Skeletal muscle tissue (tissue), 4 donors: ENCODE measurements around the gene F12. TPM values are rescaled to one million over a fixed set of nuclear protein-coding genes. Genes with fewer than 3 reads are reported as not detected.

ENCODE experiments used
- H3K27ac ChIP-seq: one replicate; pipeline ENCODE4 v1.7.0; 2013; ENCODE audit warnings: mild to moderate bottlenecking, low read depth, low read length, inconsistent platforms
- H3K27me3 ChIP-seq, 3 donors: one replicate each; pipeline ENCODE4 v1.7.0; 2013; ENCODE audit warnings: low read length in 3 of 3; ENCODE audit not compliant: control insufficient read depth in 3 of 3, insufficient read depth in 3 of 3
- H3K36me3 ChIP-seq, 3 donors: one replicate each; pipeline ENCODE4 v1.7.0; 2013; ENCODE audit warnings: low read length in 3 of 3; ENCODE audit not compliant: control insufficient read depth in 3 of 3, insufficient read depth in 3 of 3
- H3K4me1 ChIP-seq, 3 donors: one replicate each; pipeline ENCODE4 v1.7.0; 2013; ENCODE audit warnings: low read length in 3 of 3, mild to moderate bottlenecking in 3 of 3; ENCODE audit not compliant: control insufficient read depth in 3 of 3, insufficient read depth in 3 of 3
- H3K4me3 ChIP-seq, 3 donors: one replicate each; pipeline ENCODE4 v1.7.0; 2013; ENCODE audit warnings: low read length in 3 of 3
- H3K9ac ChIP-seq, 3 donors: one replicate each; pipeline ENCODE4 v1.7.0; 2013; ENCODE audit warnings: low read length in 3 of 3, mild to moderate bottlenecking in 3 of 3, moderate library complexity in 2 of 3, low read depth in 1 of 3
- H3K9me3 ChIP-seq, 3 donors: one replicate each; pipeline ENCODE4 v1.7.0; 2013; ENCODE audit warnings: low read length in 3 of 3; ENCODE audit not compliant: control insufficient read depth in 3 of 3
- total RNA-seq: library from RNA; depleted of rRNA; stranded (reverse); fragments of >200 nt; gene quantifications from one replicate; pipeline ENCODE4 v1.2.3, GENCODE V29; 2014
- donor health status: Osteomylitis.

The F12 gene
- total RNA-seq, 1 donor from 2014 or later, result not detected

DNA sequence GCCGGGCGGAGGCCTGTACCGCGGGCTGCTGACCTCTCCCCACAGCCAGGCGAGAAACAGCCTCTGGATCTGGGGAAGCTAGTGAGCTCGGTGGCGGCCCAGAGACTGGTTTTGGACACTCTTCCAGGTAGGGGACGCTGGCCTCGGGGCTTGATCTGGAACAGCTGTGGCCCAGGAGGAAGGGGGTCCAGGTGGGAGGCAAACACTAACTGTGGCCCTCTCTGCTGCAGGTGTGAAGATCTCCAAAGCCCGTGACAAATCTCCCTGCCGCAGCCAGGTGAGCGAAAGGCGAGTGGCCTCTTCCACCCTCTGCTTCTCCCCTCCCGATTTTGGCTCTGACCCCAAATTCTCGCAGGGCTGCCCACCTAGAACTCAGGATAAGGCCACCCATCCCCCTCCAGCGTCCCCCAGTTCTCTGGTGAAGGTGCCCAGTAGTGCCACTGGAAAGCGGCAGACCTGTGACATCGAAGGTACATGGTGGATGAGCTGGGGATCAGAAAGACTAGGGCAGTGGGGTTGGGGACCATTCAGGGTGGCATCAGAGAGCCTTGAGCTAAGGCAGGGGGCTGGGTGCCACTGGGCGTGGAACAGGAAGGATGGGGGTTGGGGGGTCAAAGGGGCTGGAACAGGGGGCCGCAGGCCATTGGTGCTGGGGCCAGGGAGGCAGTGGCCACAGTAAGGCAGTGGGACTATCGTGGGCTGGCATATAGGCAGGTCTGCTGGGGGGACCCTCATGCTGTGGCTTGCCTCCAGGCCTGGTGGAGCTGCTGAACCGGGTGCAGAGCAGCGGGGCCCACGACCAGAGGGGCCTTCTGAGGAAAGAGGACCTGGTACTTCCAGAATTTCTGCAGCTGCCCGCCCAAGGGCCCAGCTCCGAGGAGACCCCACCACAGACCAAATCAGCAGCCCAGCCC, 38.0 kb downstream of the F12 start:
- H3K9ac ChIP-seq, result peak overlapping the region; percentile 50 to 83 (median 68)
- no peaks in the 10 kb centered on the region for H3K27me3 ChIP-seq
- no peak overlapping the region for H3K27ac ChIP-seq
- H3K4me1 ChIP-seq, result peaks cover 47 to 54% (median 51%) of the 10 kb centered on the region in 3 donors
- no peaks in the 10 kb centered on the region for H3K9me3 ChIP-seq
- no peaks in the 10 kb centered on the region for H3K36me3 ChIP-seq
- peak overlapping the region; percentile 65 to 77 (median 69) for H3K4me3 ChIP-seq

DNA sequence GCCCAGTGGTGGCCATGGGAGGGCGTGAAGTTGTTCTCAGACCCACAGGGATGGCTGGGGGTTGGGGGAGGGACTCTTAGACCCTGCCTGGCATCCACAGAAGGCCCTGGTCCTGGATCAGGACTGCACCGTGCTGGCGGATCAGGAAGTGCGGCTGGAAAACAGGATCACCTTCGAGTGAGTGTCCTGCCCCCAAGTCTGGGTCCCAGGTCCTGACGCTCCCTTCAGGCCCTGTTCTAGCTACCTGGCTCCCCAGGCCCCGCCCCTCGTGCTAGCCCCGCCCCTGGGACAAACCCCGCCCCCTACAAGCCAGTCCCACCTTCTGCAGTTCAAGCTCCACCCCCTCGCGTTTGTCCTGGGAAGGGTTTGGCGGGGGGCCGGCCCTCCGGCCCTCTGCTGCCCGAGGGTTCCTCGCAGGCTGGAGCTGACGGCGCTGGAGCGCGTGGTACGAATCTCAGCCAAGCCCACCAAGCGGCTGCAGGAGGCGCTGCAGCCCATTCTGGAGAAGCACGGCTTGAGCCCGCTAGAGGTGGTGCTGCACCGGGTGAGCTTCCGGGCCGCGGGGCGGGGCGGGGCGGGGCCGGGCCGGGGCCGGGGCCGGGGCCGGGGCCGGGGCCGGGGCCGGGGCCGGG, 38.8 kb downstream of the F12 start:
- Histone ChIP-seq H3K9me3 (no peaks in the 10 kb centered on the region), H3K36me3 (no peaks in the 10 kb centered on the region), H3K27ac (peak overlapping the region; percentile 78), H3K4me1 (peaks cover 51 to 58% (median 55%) of the 10 kb centered on the region in 3 donors), H3K4me3 (peak overlapping the region in 2 of 3 donors; percentile 65 to 77), H3K27me3 (no peaks in the 10 kb centered on the region), H3K9ac (peak overlapping the region in 1 of 3 donors; percentile 83)

DNA sequence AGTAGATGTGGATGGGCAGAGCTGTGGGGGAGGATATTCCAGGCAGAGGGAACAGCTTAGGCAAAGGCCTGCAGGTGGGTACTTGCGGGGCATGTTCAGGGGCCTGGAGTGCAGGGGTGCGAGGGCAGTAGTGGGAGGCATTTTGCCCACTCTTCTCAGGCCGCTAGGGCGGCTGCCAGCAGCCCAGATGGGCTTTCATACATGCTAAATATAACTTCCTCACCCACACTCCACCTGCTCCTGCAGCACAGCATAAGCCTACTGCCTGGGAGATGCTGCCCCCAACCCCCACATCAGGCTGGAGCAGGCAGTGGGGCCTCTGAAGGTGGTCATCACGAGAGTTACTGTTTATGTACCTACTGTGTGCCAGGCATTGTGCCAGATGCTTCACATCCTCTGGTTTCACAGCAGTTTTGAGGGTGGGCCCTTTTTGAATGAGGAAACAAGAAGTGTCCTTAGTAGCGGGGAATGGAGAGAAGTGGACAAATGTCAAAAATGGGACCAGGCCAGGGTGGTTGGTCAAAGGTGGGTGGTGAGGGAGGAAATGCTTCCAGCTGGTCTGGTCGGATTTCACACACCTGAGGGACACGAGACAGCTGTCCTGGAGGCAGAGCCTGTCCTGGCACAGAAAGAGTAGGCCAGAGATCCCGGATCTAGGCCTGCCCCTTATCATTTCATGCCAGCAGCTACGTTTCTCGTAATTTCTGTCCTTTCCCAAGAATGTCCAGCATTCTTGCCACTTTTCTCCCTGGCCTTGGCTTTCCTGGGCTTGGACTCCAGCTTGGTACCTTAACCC, 39.5 kb downstream of the F12 start:
- H3K36me3 ChIP-seq, result no peaks in the 10 kb centered on the region
- peak overlapping the region in 2 of 3 donors; percentile 29 to 35 for H3K4me3 ChIP-seq
- no peaks in the 10 kb centered on the region for H3K27me3 ChIP-seq
- H3K9me3 ChIP-seq, result no peaks in the 10 kb centered on the region
- H3K9ac ChIP-seq, result peak overlapping the region in 2 of 3 donors; percentile 66 to 74
- peak overlapping the region; percentile 78 for H3K27ac ChIP-seq
- peaks cover 51 to 58% (median 55%) of the 10 kb centered on the region in 3 donors for H3K4me1 ChIP-seq

DNA sequence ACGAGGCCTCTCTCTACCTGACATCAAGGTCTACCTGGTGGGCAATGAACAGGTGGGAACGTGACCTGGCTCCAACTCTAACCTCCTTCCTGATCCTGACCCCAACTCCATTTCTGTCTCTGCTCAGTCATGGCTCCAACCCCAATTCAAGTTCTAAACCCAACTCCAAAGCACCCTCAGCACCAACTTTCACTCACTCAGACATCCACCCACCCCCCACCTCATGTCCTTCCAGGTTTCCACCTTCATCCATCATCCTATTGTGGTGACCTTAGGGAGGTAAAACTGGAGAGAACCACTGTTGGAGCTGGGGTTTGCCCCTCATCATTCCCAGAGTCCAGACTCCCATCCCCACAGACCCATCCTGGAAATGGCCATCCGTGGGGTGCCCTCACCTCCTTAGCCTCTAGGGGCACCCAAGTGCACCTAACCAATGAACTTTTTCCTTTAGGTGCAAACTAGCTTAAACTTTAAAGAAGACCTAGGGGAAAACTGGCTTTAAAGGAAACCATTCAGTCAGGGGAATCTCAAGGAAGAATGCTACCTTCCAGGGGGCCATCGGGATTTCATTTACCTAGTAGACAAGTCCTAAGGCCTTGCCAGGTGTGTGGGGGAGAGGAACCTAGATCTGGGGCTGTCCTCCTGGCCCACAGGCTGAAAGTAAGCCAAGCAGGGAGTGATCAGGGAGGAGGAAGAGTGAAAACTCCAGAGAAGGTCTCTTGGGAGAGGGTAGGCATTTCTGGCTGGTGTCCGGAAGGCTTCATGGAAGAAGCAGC, 40.3 kb downstream of the F12 start:
- H3K27me3 ChIP-seq, result no peaks in the 10 kb centered on the region
- H3K36me3 ChIP-seq, result no peaks in the 10 kb centered on the region
- H3K4me3 ChIP-seq, result peak overlapping the region in 2 of 3 donors; percentile 22 to 35
- peak overlapping the region; percentile 78 for H3K27ac ChIP-seq
- H3K9me3 ChIP-seq, result no peaks in the 10 kb centered on the region
- peak overlapping the region in 2 of 3 donors; percentile 66 to 74 for H3K9ac ChIP-seq
- H3K4me1 ChIP-seq, result peaks cover 51 to 58% (median 55%) of the 10 kb centered on the region in 3 donors

DNA sequence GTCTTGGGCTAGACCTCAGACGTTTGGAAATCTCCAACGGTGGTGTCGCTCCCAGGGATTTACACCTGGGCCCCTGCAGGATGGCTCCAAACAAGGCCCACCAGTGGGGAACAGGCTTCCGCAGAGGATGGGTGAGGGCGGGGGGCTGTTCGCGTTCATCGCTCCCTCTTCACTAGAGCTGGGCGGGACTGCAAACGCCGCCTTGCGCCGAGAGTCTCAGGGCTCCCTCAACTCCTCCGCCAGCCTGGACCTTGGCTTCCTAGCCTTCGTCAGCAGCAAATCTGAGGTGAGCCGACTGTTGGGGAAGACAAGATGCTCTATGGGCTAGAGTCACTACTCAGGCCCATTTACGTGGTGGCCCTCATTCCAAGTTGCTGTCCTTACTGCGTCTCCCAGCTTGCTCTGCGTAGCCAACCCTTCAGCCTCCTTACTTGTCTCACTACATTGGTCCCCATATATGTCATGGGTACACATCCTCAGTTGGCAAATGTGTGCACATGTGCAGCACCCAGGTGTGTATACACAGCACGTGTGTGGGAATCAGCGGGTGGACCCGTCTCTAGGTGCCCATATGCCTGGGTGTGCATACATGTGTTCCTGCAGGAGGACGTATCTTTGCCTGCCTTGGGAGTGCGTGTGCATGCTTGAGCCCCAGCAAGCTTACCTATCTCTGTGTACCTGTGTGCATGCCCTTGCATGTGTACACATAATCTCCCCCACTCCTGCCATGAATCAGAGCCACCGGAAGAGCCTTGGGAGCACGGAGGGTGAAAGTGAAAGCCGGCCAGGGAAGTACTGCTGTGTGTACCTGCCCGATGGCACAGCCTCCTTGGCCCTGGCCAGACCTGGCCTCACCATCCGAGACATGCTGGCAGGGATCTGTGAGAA, 41.1 kb downstream of the F12 start:
- Histone ChIP-seq H3K36me3 (no peaks in the 10 kb centered on the region), H3K27ac (no peak overlapping the region), H3K9ac (peak overlapping the region in 1 of 3 donors; percentile 40), H3K4me1 (peaks cover 55 to 62% (median 60%) of the 10 kb centered on the region in 3 donors), H3K4me3 (peak overlapping the region in 2 of 3 donors; percentile 23 to 79), H3K9me3 (no peaks in the 10 kb centered on the region), H3K27me3 (no peaks in the 10 kb centered on the region)

DNA sequence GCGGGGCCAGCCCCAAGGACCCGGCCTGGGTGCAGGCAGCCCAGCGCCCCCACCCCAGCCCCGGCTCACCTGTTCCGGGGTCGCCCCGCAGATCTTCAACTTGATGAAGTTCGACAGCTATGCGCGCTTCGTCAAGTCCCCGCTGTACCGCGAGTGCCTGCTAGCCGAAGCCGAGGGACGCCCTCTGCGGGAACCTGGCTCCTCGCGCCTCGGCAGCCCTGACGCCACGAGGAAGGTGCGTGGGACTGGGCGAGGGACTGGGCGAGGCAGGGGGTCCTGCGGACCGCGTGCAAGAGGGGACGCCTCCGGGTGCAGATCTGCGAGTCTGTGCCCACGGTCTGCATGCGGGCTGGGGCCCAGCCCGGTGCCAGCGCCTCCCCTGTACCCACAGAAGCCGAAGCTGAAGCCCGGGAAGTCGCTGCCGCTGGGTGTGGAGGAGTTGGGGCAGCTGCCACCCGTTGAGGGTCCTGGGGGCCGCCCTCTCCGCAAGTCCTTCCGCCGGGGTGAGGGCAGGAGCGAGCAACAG, 42.0 kb downstream of the F12 start:
- H3K9ac ChIP-seq, result peak overlapping the region; percentile 68 to 91 (median 77)
- no peaks in the 10 kb centered on the region for H3K9me3 ChIP-seq
- peak overlapping the region; percentile 59 to 79 (median 78) for H3K4me3 ChIP-seq
- H3K4me1 ChIP-seq, result peaks cover 62 to 64% (median 63%) of the 10 kb centered on the region in 3 donors
- H3K27ac ChIP-seq, result peak overlapping the region; percentile 92
- no peaks in the 10 kb centered on the region for H3K36me3 ChIP-seq
- H3K27me3 ChIP-seq, result no peaks in the 10 kb centered on the region

DNA sequence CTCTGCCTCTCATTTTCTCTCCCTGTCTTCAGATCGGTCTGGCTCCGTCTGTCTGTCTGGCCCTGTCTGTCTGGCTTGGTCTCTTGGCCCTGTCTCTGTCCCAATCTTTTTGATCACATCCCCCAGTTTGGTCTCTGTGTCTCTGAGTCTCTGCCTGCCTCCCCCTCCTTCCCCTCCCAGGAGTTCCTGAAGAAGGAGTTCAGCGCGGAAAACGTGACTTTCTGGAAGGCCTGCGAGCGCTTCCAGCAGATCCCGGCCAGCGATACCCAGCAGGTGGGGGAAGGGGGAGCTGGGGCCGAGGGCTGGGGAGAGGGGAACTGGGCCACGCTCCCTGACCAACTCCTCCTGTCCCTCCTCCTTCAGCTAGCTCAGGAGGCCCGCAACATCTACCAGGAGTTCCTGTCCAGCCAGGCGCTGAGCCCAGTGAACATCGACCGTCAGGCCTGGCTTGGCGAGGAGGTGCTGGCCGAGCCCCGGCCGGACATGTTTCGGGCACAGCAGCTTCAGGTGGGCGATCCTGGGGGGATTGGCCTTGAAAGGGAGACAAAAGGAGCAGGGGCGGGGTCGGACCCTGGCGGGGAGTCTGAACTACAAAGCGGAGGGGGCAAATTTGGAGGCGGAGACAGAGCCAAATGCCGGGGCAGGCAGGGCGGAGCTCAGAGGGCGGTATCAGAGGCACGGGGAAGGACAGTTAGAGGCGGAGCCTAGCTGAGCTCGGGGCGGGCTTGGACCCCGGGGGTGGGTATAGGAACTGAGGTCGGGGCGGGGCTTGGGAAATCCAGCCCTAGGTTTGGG, 42.6 kb downstream of the F12 start:
- H3K4me1 ChIP-seq, result peaks cover 55 to 58% (median 57%) of the 10 kb centered on the region in 3 donors
- peak overlapping the region; percentile 76 to 79 (median 78) for H3K4me3 ChIP-seq
- H3K27me3 ChIP-seq, result no peaks in the 10 kb centered on the region
- H3K36me3 ChIP-seq, result no peaks in the 10 kb centered on the region
- peak overlapping the region; percentile 92 for H3K27ac ChIP-seq
- H3K9me3 ChIP-seq, result no peaks in the 10 kb centered on the region
- H3K9ac ChIP-seq, result peak overlapping the region; percentile 77 to 91 (median 88)
